A549 (cell line): ENCODE measurements around the gene GDPD3.

ENCODE experiments used
- SREBF2 ChIP-seq: fragments of 450-650 bp; IDR thresholded peaks from 2 replicates; pipeline ENCODE4 v1.6.1; 2014; ENCODE audit warnings: mild to moderate bottlenecking, moderate library complexity
- TF ChIP-seq, protein P1 (sequence below): fragments of >200 bp; sonication (Bioruptor Twin); formaldehyde crosslinking; IDR thresholded peaks from 3 replicates; pipeline ENCODE4 v1.5.1; 2016

DNA sequence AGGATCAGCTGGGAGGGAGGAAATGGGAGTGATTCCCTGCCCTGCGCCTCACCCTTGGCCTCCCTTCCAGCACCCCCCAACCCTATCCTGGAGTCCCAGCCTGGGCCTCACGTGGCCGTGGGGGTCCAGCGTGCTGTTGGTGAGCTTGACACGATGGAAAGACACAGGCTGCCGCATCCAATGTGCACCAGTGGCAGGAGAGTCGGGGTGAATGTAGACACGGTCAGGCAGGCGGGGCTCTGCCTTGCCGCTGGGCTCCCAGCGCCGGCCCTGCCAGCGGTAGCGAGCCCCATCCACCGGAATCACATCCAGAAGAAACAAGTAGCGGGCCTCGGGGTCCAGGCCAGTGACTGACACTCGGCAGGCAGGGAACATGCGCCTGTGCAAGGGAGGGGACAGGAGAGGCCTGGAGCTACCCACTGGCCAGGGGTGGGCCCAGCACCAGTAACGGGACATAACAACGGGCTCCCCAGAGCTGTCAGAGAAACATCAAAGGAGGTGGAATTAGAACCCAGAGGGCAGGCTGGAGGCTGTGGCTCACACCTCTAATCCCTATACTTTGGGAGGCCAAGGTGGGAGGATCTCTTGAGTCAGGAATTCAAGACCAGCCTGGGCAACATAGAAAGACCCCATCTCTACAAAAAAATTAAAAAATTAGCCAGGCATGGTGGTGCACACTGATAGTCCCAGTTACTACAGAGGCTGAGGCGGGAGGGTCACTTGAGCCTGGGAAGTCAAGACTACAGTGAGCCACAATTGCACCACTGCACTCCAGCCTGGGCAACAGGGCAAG is 24.3 kb downstream of the GDPD3 start:
- TF ChIP-seq, protein P1, sequence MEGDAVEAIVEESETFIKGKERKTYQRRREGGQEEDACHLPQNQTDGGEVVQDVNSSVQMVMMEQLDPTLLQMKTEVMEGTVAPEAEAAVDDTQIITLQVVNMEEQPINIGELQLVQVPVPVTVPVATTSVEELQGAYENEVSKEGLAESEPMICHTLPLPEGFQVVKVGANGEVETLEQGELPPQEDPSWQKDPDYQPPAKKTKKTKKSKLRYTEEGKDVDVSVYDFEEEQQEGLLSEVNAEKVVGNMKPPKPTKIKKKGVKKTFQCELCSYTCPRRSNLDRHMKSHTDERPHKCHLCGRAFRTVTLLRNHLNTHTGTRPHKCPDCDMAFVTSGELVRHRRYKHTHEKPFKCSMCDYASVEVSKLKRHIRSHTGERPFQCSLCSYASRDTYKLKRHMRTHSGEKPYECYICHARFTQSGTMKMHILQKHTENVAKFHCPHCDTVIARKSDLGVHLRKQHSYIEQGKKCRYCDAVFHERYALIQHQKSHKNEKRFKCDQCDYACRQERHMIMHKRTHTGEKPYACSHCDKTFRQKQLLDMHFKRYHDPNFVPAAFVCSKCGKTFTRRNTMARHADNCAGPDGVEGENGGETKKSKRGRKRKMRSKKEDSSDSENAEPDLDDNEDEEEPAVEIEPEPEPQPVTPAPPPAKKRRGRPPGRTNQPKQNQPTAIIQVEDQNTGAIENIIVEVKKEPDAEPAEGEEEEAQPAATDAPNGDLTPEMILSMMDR = no peak
- TF ChIP-seq SREBF2 = no peak
